HG02840 (cell line): Measurements from ENCODE around the gene AMBRA1.
"Not testable (repeated sequence)": the region's sequence is repeated elsewhere in the genome, so short reads cannot be mapped to it uniquely, and the experiment has no call there.

Source experiments
- ATAC-seq: cut with Tn5 transposase; IDR thresholded peaks from one replicate; pipeline ENCODE4 v1.9.1; 2021; ENCODE audit warnings: mild to moderate bottlenecking, moderate library complexity, moderate number of reproducible peaks; ENCODE audit not compliant: unreplicated experiment, low FRiP score

AMBRA1 gene

DNA sequence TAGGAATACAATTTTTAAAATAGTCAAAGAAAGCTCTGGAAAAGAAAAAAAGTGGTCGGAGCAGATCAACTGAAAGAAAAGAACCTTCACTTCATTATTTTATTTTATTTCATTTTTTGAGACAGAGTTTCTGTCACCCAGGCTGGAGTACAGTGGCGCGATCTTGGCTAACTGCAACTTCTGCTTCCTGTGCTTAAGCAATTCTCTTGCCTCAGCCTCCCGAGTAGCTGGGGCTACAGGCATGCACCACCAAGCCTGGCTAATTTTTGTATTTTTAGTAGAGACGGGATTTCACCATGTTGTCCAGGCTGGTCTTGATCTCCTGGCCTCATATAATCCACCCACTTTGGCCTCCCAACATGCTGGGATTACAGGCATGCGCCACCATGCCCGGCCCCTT is 74.9 kb downstream of the AMBRA1 start:
- not testable (repeated sequence) for ATAC-seq

DNA sequence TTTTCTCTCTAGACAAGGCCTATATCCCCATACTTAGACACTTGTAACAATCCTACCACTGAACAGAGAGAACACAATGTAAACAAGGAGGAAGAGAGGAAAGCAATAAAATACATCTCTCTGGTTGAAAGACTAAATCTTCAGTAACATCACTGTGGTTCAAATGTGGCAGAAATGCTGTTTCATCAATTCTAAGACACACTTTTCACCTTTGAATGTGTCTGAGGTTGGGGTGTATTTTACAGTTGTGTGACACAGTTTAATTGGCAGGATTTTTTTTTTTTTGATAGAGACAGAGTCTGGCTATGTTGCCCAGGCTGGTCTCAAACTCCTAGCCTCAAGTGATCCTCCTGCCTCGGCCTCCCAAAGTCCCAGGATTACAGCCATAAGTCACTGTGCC is 79.5 kb downstream of the AMBRA1 start:
- ATAC-seq, result no peak

DNA sequence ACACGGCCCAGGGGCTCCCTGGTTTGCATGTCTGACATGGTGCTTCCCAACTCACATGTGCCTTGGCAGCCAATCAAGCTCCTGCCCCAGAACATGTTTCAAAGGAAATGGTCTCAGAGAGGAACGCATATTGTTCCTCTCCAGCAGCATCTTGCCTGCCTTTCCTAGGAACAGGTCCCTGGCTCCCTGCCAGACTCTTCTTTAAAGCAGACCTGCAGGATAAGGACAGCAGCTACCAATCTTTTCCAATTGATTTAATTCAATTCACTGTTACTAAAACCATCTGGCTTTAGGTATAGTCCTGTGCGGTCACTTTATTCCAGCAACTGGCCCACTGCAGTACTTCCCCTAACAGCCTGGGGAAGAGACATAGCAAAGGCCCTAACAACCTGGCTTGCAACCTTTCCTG is 79.9 kb downstream of the AMBRA1 start:
- ATAC-seq, result no peak

GRCh38 chr11:46512261-46512881 is 81.5 kb downstream of the AMBRA1 start:
- no peak for ATAC-seq

DNA sequence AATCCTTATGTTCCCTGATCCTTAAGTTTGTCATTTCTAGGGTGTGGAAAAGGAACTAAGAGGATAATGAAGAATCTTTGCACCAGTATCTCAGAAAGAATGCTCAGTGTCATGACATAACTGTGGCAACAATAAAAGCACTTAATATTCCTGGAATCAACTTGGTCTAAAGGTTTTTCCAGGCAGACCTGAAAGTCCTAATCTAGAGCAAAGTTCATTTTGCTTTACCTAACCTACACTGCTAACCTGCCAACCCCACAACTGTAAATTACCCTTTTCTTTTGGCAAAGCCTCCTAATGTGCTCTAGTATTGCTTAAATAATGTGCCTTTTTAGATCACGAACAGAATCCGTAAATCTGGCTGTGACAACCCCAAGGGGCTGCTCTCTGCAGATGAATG is 82.5 kb downstream of the AMBRA1 start:
- no peak for ATAC-seq

DNA sequence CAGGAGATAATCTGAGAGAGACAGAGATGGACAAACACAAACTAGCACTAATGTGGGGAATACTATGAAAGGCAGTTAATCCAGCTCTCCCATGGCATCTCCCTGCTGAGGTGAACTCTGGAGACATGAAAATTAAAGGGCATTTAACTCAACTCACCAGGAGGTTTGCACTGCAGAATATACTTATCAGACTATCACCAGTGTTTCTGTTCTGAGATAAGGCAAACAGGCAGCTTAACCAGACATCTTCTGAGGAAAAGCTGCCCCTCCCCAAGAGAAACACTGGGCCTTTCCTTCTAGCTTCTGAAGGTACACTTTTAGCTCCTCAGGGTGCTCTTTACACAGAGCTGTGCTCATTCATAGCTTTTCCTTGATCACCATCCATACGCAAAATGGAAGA is 85.5 kb downstream of the AMBRA1 start:
- no peak for ATAC-seq

DNA sequence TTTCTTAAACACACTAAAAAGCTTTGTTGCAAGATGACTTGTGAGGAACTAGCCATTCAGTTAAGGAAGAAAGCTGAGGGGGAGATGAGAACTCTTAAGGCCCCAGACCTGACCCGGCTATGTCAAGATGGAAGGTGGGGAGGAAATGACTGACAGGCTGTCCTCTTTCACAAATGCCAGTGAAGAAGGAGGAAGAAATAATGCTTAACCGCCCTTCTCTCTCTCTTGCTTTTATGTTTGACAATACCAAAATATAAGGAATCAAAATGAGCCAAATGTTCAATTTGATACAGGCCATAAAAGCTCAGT is 87.4 kb downstream of the AMBRA1 start:
- ATAC-seq, result no peak

- ATAC-seq, result no peak
Measured at GRCh38 chr11:46505741-46506482, 87.9 kb downstream of the AMBRA1 start.

GRCh38 chr11:46504817-46505613 is 88.8 kb downstream of the AMBRA1 start:
- ATAC-seq, result no peak

GRCh38 chr11:46499821-46500220 is 94.0 kb downstream of the AMBRA1 start:
- ATAC-seq, result no peak

- ATAC-seq, result no peak
Measured at GRCh38 chr11:46498968-46499367, 94.9 kb downstream of the AMBRA1 start.

DNA sequence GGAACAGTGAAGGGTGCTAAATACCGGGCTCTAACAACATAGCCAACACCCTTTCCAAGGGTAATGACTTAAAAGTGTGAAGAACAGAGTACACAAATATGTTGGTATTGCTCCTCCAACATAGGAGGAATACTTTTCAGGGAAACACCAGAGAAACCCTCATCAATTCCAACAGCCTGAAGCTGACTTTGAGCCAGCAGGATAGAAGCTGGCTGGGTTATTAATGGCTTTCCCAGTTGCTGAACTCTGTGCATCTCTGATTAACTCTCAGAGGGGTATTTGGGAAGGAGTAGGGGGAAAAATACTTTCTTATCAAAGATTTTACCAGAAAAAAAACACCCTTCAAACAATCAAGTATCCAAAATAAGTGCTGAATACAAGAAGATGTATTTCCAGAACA is 95.6 kb downstream of the AMBRA1 start:
- no peak for ATAC-seq

- no peak for ATAC-seq
Measured at GRCh38 chr11:46497498-46497897, 96.3 kb downstream of the AMBRA1 start.

GRCh38 chr11:46493791-46494190 is 100.0 kb downstream of the AMBRA1 start:
- no peak for ATAC-seq

GRCh38 chr11:46492532-46492931 is 101.3 kb downstream of the AMBRA1 start:
- ATAC-seq, result no peak

DNA sequence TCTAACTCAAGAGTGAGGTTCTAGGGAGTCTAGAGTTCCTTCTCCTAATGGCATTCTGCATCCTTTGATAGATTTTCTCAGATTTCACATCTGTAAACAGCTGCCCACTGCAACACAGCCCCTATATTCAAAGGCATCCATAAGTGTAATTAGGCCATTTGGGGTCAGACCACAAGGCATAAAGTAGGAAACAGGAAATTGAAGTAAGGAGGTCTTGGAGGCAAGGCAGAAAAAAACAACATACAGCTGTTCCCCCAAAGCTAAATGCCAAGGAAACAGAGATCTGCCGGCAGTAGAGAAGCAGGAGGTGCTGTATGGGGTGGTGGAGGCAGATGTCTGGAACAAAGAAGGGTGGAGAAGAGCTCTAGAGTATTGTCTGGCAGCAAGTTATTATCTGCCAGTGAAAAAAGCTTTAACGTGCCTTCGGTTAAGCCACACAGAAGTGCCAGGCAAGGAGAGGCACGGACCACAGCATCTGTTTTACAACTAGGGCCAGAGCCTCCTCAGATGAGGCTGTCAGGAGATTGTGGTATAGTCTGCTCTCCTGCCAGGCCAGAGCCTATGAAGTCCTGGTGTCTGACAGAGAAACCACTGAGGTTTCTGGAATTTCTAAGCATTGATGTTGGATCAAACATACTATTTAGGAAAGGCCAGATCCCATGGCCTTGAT is 102.0 kb downstream of the AMBRA1 start:
- ATAC-seq, result no peak

DNA sequence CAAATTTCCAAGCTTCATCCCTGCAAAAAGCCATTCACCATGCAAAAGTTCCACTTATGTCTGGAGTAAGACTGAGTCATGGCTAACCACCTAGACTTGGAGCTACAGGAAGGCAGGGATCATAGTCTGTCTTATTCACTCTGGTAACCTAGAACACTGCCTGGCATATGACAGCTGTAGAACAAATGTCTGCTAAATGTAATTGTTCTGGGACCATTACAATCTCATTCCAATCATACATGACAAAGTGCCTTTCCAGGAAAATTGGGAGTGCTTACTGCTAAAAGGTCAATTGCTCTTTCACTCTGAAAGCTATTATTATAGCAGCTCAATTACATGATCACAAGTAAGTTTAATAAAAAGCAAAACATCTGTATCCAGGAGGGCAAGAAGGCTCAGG is 103.2 kb downstream of the AMBRA1 start:
- ATAC-seq, result no peak

- no peak for ATAC-seq
Measured at GRCh38 chr11:46489656-46490560, 103.9 kb downstream of the AMBRA1 start.

DNA sequence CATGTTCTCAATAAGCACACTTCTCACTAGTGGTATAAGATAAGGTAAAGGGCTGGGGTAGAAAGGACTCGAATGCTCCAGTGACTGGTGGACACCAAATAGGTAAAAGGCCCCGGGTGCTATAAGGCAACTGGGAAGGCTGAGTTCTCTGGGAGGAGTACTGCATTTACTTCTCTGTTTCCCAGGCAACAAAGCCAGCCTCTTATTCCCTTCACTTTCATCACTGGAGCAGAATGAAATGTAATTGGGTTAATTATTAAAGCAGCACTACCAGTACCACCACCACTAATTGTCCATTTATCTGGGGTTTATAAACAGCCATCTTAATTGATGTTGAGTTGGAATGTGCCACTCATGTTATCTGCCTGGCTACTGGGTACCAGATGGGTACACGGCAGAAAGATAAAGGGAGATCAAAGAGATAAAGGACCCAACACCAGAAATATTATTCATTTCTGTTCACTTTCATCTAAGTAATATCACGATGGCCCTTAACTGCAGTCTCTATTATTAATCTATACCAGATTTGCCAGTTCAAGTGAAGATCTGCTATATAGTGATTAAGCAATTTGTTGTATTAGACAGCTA is 107.9 kb downstream of the AMBRA1 start:
- ATAC-seq, result no peak

- no peak for ATAC-seq
Measured at GRCh38 chr11:46484101-46484500, 109.7 kb downstream of the AMBRA1 start.
